ENCODE results near the gene TMEM69. TPM values are rescaled to one million over a fixed set of nuclear protein-coding genes. Genes with fewer than 3 reads are reported as not detected.
A peak's percentile ranks its signal among the peaks of the same experiment; 100 is the strongest.

TMEM69 gene
- total RNA-seq, 1 donor from 2014 or later = 15.1 TPM

GRCh38 chr1:45679123-45679522 is 8.9 kb upstream of the TMEM69 start:
- H3K9me3 Mint-ChIP-seq (ENCODE audit: low read depth) = no peaks in the 10 kb centered on the region
- peaks cover 80% of the 10 kb centered on the region for H3K4me1 Mint-ChIP-seq (ENCODE audit: low read depth)
- no peak overlapping the region for H3K4me3 Mint-ChIP-seq (ENCODE audit: unreplicated experiment)
- no peak for TF ChIP-seq CTCF (IDR thresholded peaks at IDR 0.05)
- H3K27ac Mint-ChIP-seq (ENCODE audit: unreplicated experiment) = peak overlapping the region; percentile 76
- no peaks in the 10 kb centered on the region for H3K27me3 Mint-ChIP-seq (ENCODE audit: low read depth)
- no peaks in the 10 kb centered on the region for H3K36me3 Mint-ChIP-seq (ENCODE audit: low read depth)
- DNase-seq (ENCODE audit: low spot score) = no peak

GRCh38 chr1:45682942-45683341 is 5.0 kb upstream of the TMEM69 start:
- Mint-ChIP-seq H3K9me3 (ENCODE audit: low read depth) (no peaks in the 10 kb centered on the region), H3K4me1 (ENCODE audit: low read depth) (peaks cover 69% of the 10 kb centered on the region), H3K4me3 (ENCODE audit: unreplicated experiment) (no peak overlapping the region), H3K36me3 (ENCODE audit: low read depth) (peaks cover 2% of the 10 kb centered on the region), H3K27ac (ENCODE audit: unreplicated experiment) (no peak overlapping the region), H3K27me3 (ENCODE audit: low read depth) (no peaks in the 10 kb centered on the region)
- no peak for DNase-seq (ENCODE audit: low spot score)
- TF ChIP-seq CTCF (IDR thresholded peaks at IDR 0.05) = no peak

- Mint-ChIP-seq H3K9me3 (ENCODE audit: low read depth) (no peaks in the 10 kb centered on the region), H3K36me3 (ENCODE audit: low read depth) (peaks cover 2% of the 10 kb centered on the region), H3K27ac (ENCODE audit: unreplicated experiment) (peak overlapping the region; percentile 99), H3K4me3 (ENCODE audit: unreplicated experiment) (peak overlapping the region; percentile 94), H3K27me3 (ENCODE audit: low read depth) (no peaks in the 10 kb centered on the region), H3K4me1 (ENCODE audit: low read depth) (peaks cover 64% of the 10 kb centered on the region)
- DNase-seq (ENCODE audit: low spot score) = no peak
- no peak for TF ChIP-seq CTCF (IDR thresholded peaks at IDR 0.05)
These were observed 3.6 kb upstream of the TMEM69 start for GRCh38 chr1:45684402-45684801.

- no peak for TF ChIP-seq CTCF (IDR thresholded peaks at IDR 0.05)
- no peak for DNase-seq (ENCODE audit: low spot score)
- peak overlapping the region; percentile 94 for H3K4me3 Mint-ChIP-seq (ENCODE audit: unreplicated experiment)
- H3K4me1 Mint-ChIP-seq (ENCODE audit: low read depth) = peaks cover 57% of the 10 kb centered on the region
- peaks cover 2% of the 10 kb centered on the region for H3K36me3 Mint-ChIP-seq (ENCODE audit: low read depth)
- peak overlapping the region; percentile 99 for H3K27ac Mint-ChIP-seq (ENCODE audit: unreplicated experiment)
- no peaks in the 10 kb centered on the region for H3K27me3 Mint-ChIP-seq (ENCODE audit: low read depth)
- H3K9me3 Mint-ChIP-seq (ENCODE audit: low read depth) = no peaks in the 10 kb centered on the region
These were observed 2.5 kb upstream of the TMEM69 start for GRCh38 chr1:45685308-45686014.

- H3K4me3 Mint-ChIP-seq (ENCODE audit: unreplicated experiment) = peak overlapping the region; percentile 94
- H3K27ac Mint-ChIP-seq (ENCODE audit: unreplicated experiment) = peak overlapping the region; percentile 99
- peak; percentile 58 for DNase-seq (ENCODE audit: low spot score)
- peaks cover 53% of the 10 kb centered on the region for H3K4me1 Mint-ChIP-seq (ENCODE audit: low read depth)
- H3K27me3 Mint-ChIP-seq (ENCODE audit: low read depth) = no peaks in the 10 kb centered on the region
- TF ChIP-seq CTCF (IDR thresholded peaks at IDR 0.05) = peak; percentile 15
- H3K36me3 Mint-ChIP-seq (ENCODE audit: low read depth) = peaks cover 2% of the 10 kb centered on the region
- no peaks in the 10 kb centered on the region for H3K9me3 Mint-ChIP-seq (ENCODE audit: low read depth)
These were observed 2.0 kb upstream of the TMEM69 start for GRCh38 chr1:45686015-45686287.
